ENCODE measurements around the gene TDRD15. TPM values are rescaled to one million over a fixed set of nuclear protein-coding genes. Genes with fewer than 3 reads are reported as not detected.
"Not testable (repeated sequence)": the region's sequence is repeated elsewhere in the genome, so short reads cannot be mapped to it uniquely, and the experiment has no call there.

The TDRD15 gene
- total RNA-seq, 2 experiments from 2014 or later = not detected

GRCh38 chr2:21142149-21142548, 18.4 kb downstream of the TDRD15 start:
- POLR2A ChIA-PET = no interaction called here
- CTCF ChIA-PET = no interaction called here

- ChIA-PET CTCF (no interaction called here), POLR2A (no interaction called here)
These were observed 22.9 kb downstream of the TDRD15 start for GRCh38 chr2:21146638-21147037.

GRCh38 chr2:21148718-21149117, 24.9 kb downstream of the TDRD15 start:
- ChIA-PET CTCF (interaction anchor here (0.6 kb wide), 1 partner anchor 29 kb away, joined by 3 read pairs; no protein-coding TSS in a partner anchor), POLR2A (no interaction called here)

GRCh38 chr2:21151234-21151633, 27.5 kb downstream of the TDRD15 start:
- CTCF ChIA-PET, POLR2A ChIA-PET: not testable (repeated sequence)

GRCh38 chr2:21155365-21156136, 31.8 kb downstream of the TDRD15 start:
- ChIA-PET CTCF (no interaction called here), POLR2A (no interaction called here)

GRCh38 chr2:21161122-21161521, 37.4 kb downstream of the TDRD15 start:
- ChIA-PET POLR2A (no interaction called here), CTCF (no interaction called here)

GRCh38 chr2:21161832-21162614, 38.3 kb downstream of the TDRD15 start:
- ChIA-PET POLR2A (no interaction called here), CTCF (no interaction called here)

- ChIA-PET CTCF (no interaction called here), POLR2A (no interaction called here)
These were observed 38.8 kb downstream of the TDRD15 start for GRCh38 chr2:21162615-21162878.

GRCh38 chr2:21163213-21163612, 39.4 kb downstream of the TDRD15 start:
- CTCF ChIA-PET = no interaction called here
- POLR2A ChIA-PET = no interaction called here

- ChIA-PET POLR2A (no interaction called here), CTCF (no interaction called here)
These were observed 41.6 kb downstream of the TDRD15 start for GRCh38 chr2:21165350-21165749.

GRCh38 chr2:21175895-21176646, 52.3 kb downstream of the TDRD15 start:
- CTCF ChIA-PET = no interaction called here
- POLR2A ChIA-PET = no interaction called here

GRCh38 chr2:21181957-21182356, 58.2 kb downstream of the TDRD15 start:
- ChIA-PET CTCF (no interaction called here), POLR2A (no interaction called here)

- CTCF ChIA-PET = no interaction called here
- POLR2A ChIA-PET = no interaction called here
These were observed 59.5 kb downstream of the TDRD15 start for GRCh38 chr2:21183306-21183705.

GRCh38 chr2:21183726-21184125, 60.0 kb downstream of the TDRD15 start:
- CTCF ChIA-PET = no interaction called here
- POLR2A ChIA-PET = no interaction called here

GRCh38 chr2:21191535-21191934, 67.8 kb downstream of the TDRD15 start:
- CTCF ChIA-PET = no interaction called here
- POLR2A ChIA-PET = no interaction called here

Other genes with a start within 250 kb of the TDRD15 start
- gene APOB, start 79.9 kb upstream of the TDRD15 start, total RNA-seq = not detected